Sigmoid colon (tissue), 4 donors: ENCODE measurements around the gene ITIH4.
A peak's percentile ranks its signal among the peaks of the same experiment; 100 is the strongest.

ENCODE experiments used
- EP300 ChIP-seq, 4 donors: sonication (generic); formaldehyde crosslinking; IDR thresholded peaks; one replicate each; pipeline ENCODE4 v1.6.1; 2017; ENCODE audit warnings: antibody characterized with exemption in 4 of 4
- POLR2A ChIP-seq, 2 donors: fragments of 450-650 bp; IDR thresholded peaks; one replicate each; pipeline ENCODE4 v1.6.1; 2016; ENCODE audit warnings: antibody characterized with exemption in 2 of 2, mild to moderate bottlenecking in 2 of 2, moderate library complexity in 2 of 2
- POLR2AphosphoS5 ChIP-seq, 4 donors: sonication (generic); formaldehyde crosslinking; IDR thresholded peaks; one replicate each; pipeline ENCODE4 v1.6.1; 2017; ENCODE audit warnings: antibody characterized with exemption in 4 of 4
- TF ChIP-seq, protein P1 (sequence below), 4 experiments: fragments of 450-650 bp in 3 of 4; fragments of 200-600 bp in 1 of 4; IDR thresholded peaks; one replicate each; pipeline ENCODE4 v1.5.1; 2016 to 2019; ENCODE audit warnings: antibody characterized with exemption in 4 of 4, mild to moderate bottlenecking in 3 of 4, moderate library complexity in 2 of 4

DNA sequence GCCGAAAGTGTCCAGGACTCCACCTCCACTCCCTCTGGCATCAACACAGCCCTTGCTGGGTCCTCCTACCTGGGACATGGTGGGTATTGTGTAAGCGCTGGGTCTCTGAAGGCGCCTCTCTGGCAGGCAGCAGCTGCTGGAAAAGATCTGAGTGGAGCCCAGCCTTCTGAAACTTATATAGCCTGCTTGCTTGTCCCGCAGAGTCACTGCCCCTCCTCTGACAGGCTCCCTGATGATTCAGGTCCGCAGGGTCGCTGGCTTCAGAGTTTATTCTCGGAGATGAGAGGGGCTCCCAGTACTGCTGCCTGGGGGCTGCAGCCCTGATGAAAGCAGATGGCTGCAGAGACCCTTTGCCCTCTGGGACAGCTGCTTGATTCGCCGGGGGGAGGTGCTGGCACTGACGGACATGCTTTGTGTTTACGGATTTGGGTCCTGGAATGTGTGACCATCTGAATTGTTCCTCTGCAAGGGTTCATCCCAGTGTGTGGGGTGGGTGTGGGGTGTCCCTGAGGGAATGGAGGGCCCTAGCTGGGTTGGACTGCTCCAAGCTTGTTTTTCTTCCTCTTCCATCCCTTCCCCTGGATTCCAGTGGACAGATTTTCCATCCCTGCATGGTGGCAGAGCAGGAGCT lies 4.5 kb upstream of the ITIH4 start, which contains the start of gene MUSTN1:
- TF ChIP-seq, protein P1, sequence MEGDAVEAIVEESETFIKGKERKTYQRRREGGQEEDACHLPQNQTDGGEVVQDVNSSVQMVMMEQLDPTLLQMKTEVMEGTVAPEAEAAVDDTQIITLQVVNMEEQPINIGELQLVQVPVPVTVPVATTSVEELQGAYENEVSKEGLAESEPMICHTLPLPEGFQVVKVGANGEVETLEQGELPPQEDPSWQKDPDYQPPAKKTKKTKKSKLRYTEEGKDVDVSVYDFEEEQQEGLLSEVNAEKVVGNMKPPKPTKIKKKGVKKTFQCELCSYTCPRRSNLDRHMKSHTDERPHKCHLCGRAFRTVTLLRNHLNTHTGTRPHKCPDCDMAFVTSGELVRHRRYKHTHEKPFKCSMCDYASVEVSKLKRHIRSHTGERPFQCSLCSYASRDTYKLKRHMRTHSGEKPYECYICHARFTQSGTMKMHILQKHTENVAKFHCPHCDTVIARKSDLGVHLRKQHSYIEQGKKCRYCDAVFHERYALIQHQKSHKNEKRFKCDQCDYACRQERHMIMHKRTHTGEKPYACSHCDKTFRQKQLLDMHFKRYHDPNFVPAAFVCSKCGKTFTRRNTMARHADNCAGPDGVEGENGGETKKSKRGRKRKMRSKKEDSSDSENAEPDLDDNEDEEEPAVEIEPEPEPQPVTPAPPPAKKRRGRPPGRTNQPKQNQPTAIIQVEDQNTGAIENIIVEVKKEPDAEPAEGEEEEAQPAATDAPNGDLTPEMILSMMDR (IDR thresholded peaks at IDR 0.05), result no peak
- TF ChIP-seq POLR2A (IDR thresholded peaks at IDR 0.05) (no peak), EP300 (IDR thresholded peaks at IDR 0.05) (no peak), POLR2AphosphoS5 (IDR thresholded peaks at IDR 0.05) (peak in 3 of 4 donors; percentile 8 to 44 (median 41))
